ENCODE measurements around the gene TBX4. TPM values are rescaled to one million over a fixed set of nuclear protein-coding genes. Genes with fewer than 3 reads are reported as not detected.

The TBX4 gene
- total RNA-seq, 2 donors from 2014 or later: not detected

GRCh38 chr17:61425682-61426481 lies 26.3 kb upstream of the TBX4 start:
- H3K4me3 Mint-ChIP-seq: no peak overlapping the region
- H3K9ac ChIP-seq (ENCODE audit: extremely low read depth, low read length, poor library complexity, severe bottlenecking): no peak overlapping the region
- no peaks in the 10 kb centered on the region for H3K36me3 ChIP-seq (ENCODE audit: control insufficient read depth, insufficient read depth, low read length)
- 78 to 82% methylated on average over 6 to 11 of the region's 11 CpGs for WGBS, 2 experiments (ENCODE audit: insufficient coverage in 1 of 2, insufficient read length in 1 of 2)
- no peaks in the 10 kb centered on the region for H3K9me3 Mint-ChIP-seq
- TF ChIP-seq, protein P1, sequence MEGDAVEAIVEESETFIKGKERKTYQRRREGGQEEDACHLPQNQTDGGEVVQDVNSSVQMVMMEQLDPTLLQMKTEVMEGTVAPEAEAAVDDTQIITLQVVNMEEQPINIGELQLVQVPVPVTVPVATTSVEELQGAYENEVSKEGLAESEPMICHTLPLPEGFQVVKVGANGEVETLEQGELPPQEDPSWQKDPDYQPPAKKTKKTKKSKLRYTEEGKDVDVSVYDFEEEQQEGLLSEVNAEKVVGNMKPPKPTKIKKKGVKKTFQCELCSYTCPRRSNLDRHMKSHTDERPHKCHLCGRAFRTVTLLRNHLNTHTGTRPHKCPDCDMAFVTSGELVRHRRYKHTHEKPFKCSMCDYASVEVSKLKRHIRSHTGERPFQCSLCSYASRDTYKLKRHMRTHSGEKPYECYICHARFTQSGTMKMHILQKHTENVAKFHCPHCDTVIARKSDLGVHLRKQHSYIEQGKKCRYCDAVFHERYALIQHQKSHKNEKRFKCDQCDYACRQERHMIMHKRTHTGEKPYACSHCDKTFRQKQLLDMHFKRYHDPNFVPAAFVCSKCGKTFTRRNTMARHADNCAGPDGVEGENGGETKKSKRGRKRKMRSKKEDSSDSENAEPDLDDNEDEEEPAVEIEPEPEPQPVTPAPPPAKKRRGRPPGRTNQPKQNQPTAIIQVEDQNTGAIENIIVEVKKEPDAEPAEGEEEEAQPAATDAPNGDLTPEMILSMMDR (conservative IDR thresholded peaks at IDR 0.05): peak; percentile 68
- no peaks in the 10 kb centered on the region for H3K4me1 ChIP-seq (ENCODE audit: control insufficient read depth, insufficient read depth, low read length)
- no peaks in the 10 kb centered on the region for H3K4me1 Mint-ChIP-seq
- no peak overlapping the region for H3K27ac ChIP-seq (ENCODE audit: low read depth, low read length)
- no peak overlapping the region for H3K27ac Mint-ChIP-seq
- H3K36me3 Mint-ChIP-seq (ENCODE audit: low read depth): no peaks in the 10 kb centered on the region
- H3K4me3 ChIP-seq (ENCODE audit: low read length): no peak overlapping the region
- peak; percentile 90 for DNase-seq
- H3K27me3 ChIP-seq (ENCODE audit: control insufficient read depth, insufficient read depth, low read length, poor library complexity, severe bottlenecking): peaks cover 29% of the 10 kb centered on the region
- peaks cover 43% of the 10 kb centered on the region for H3K27me3 Mint-ChIP-seq (ENCODE audit: insufficient read depth)
- H3K9me3 ChIP-seq (ENCODE audit: control insufficient read depth, low read length): no peaks in the 10 kb centered on the region

GRCh38 chr17:61426482-61427304 lies 25.5 kb upstream of the TBX4 start:
- Mint-ChIP-seq H3K36me3 (ENCODE audit: low read depth) (no peaks in the 10 kb centered on the region), H3K27ac (no peak overlapping the region), H3K4me3 (no peak overlapping the region), H3K9me3 (no peaks in the 10 kb centered on the region), H3K4me1 (no peaks in the 10 kb centered on the region), H3K27me3 (ENCODE audit: insufficient read depth) (peaks cover 35% of the 10 kb centered on the region)
- Histone ChIP-seq H3K9me3 (ENCODE audit: control insufficient read depth, low read length) (no peaks in the 10 kb centered on the region), H3K36me3 (ENCODE audit: control insufficient read depth, insufficient read depth, low read length) (no peaks in the 10 kb centered on the region), H3K4me1 (ENCODE audit: control insufficient read depth, insufficient read depth, low read length) (no peaks in the 10 kb centered on the region), H3K4me3 (ENCODE audit: low read length) (no peak overlapping the region), H3K9ac (ENCODE audit: extremely low read depth, low read length, poor library complexity, severe bottlenecking) (no peak overlapping the region), H3K27ac (ENCODE audit: low read depth, low read length) (no peak overlapping the region), H3K27me3 (ENCODE audit: control insufficient read depth, insufficient read depth, low read length, poor library complexity, severe bottlenecking) (peaks cover 21% of the 10 kb centered on the region)
- WGBS, 2 experiments (ENCODE audit: insufficient coverage in 1 of 2, insufficient read length in 1 of 2): 90 to 96% methylated on average over 7 to 10 of the region's 10 CpGs
- TF ChIP-seq, protein P1 (conservative IDR thresholded peaks at IDR 0.05): peak; percentile 42
- DNase-seq: peak; percentile 33

GRCh38 chr17:61427567-61427966 lies 24.7 kb upstream of the TBX4 start:
- no peak overlapping the region for H3K27ac ChIP-seq (ENCODE audit: low read depth, low read length)
- H3K9ac ChIP-seq (ENCODE audit: extremely low read depth, low read length, poor library complexity, severe bottlenecking): no peak overlapping the region
- no peaks in the 10 kb centered on the region for H3K9me3 ChIP-seq (ENCODE audit: control insufficient read depth, low read length)
- H3K4me1 Mint-ChIP-seq: no peaks in the 10 kb centered on the region
- no peak overlapping the region for H3K27ac Mint-ChIP-seq
- TF ChIP-seq, protein P1 (conservative IDR thresholded peaks at IDR 0.05): no peak
- DNase-seq: peak; percentile 19
- H3K4me3 ChIP-seq (ENCODE audit: low read length): no peak overlapping the region
- H3K9me3 Mint-ChIP-seq: no peaks in the 10 kb centered on the region
- peaks cover 12% of the 10 kb centered on the region for H3K27me3 ChIP-seq (ENCODE audit: control insufficient read depth, insufficient read depth, low read length, poor library complexity, severe bottlenecking)
- no peaks in the 10 kb centered on the region for H3K36me3 Mint-ChIP-seq (ENCODE audit: low read depth)
- H3K4me3 Mint-ChIP-seq: no peak overlapping the region
- no peaks in the 10 kb centered on the region for H3K4me1 ChIP-seq (ENCODE audit: control insufficient read depth, insufficient read depth, low read length)
- peaks cover 27% of the 10 kb centered on the region for H3K27me3 Mint-ChIP-seq (ENCODE audit: insufficient read depth)
- no peaks in the 10 kb centered on the region for H3K36me3 ChIP-seq (ENCODE audit: control insufficient read depth, insufficient read depth, low read length)

All from endodermal cell (in vitro differentiated cells).